Measurements from ENCODE around the gene NIPA2.

GRCh38 chr15:22799902-22800301 is 38.6 kb upstream of the NIPA2 start:
- TF ChIP-seq, protein P1, sequence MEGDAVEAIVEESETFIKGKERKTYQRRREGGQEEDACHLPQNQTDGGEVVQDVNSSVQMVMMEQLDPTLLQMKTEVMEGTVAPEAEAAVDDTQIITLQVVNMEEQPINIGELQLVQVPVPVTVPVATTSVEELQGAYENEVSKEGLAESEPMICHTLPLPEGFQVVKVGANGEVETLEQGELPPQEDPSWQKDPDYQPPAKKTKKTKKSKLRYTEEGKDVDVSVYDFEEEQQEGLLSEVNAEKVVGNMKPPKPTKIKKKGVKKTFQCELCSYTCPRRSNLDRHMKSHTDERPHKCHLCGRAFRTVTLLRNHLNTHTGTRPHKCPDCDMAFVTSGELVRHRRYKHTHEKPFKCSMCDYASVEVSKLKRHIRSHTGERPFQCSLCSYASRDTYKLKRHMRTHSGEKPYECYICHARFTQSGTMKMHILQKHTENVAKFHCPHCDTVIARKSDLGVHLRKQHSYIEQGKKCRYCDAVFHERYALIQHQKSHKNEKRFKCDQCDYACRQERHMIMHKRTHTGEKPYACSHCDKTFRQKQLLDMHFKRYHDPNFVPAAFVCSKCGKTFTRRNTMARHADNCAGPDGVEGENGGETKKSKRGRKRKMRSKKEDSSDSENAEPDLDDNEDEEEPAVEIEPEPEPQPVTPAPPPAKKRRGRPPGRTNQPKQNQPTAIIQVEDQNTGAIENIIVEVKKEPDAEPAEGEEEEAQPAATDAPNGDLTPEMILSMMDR (IDR thresholded peaks at IDR 0.05), result no peak
- TF ChIP-seq POLR2A (IDR thresholded peaks at IDR 0.05), result no peak

Measured in thyroid gland (tissue), 4 donors.